OCI-M2 (cell line): Measurements from ENCODE around the gene DNLZ.
"Not testable (repeated sequence)": the region's sequence is repeated elsewhere in the genome, so short reads cannot be mapped to it uniquely, and the experiment has no call there.

Experiments used
- DNase-seq: peaks from one replicate; lab custom pipeline; 2025; ENCODE audit not compliant: unreplicated experiment; lab: John Stamatoyannopoulos, UW

Gene DNLZ

DNA sequence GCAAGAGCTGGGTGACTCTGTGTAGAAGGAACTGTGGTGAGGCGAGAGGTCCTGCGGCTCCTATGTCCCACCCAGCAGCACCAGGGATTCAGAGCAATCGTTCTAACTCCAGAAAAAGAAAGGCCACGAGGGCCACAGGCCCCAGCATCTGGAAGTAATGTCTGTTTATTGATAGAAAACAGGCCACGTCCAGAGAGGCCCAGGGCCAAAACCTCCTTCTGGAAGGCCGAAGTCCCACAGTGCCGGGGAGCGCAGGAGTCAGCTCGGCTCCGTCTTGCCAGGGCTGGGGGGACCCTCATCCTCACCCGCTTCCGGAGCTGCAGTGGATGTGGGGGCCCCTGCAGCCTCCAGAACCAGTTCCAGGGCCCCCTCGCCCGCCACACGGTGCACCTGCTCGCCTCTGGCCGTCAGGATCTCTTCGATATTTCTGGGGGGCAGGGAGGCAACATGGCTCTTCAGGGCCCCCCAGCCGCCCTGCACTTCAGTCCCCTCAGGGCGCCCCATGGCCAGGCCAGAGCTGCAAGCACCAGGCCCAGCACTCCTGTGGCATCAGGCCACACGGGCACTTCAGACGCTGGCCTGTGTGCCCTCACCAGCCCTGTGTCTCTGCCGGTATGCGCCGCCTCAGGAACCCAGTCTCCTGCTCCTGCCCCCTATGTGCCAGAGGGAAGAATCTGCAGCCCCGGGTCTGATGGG, 1.6 kb downstream of the DNLZ start:
- DNase-seq = no peak

DNA sequence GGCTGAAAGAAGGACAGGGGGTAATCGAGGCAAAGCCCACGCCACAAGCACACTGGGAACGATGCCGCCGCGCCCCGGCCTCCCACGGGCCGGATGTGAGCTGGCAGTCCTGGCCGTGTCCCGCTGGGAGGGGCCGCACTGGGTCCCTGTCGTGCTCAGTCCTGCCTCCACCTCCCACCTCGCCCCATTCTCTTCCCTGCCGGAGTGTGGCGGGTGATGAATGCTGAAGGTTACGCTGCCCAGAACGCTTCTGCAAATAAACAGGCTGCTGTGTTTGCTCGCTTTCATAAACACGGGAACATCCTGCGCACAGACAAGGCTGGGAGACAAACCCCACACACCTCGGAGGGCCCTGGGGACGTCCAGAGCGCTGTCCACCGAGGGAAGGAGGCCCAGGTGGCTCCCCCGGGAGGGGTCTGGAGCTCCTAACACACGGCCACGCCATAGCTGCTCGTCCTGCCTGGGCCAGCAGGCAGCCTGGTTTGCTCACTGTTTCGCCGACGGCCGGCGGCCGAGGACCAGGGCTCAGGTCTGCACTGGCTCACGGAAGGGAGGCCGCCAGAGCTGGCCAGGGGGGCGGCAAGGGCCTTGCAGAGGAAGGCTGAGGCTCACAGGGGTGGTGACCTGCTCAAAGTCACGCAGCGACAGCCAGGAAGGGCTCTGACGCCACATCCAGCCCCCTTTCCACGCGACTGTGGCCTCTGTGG, 2.3 kb downstream of the DNLZ start:
- no peak for DNase-seq

DNA sequence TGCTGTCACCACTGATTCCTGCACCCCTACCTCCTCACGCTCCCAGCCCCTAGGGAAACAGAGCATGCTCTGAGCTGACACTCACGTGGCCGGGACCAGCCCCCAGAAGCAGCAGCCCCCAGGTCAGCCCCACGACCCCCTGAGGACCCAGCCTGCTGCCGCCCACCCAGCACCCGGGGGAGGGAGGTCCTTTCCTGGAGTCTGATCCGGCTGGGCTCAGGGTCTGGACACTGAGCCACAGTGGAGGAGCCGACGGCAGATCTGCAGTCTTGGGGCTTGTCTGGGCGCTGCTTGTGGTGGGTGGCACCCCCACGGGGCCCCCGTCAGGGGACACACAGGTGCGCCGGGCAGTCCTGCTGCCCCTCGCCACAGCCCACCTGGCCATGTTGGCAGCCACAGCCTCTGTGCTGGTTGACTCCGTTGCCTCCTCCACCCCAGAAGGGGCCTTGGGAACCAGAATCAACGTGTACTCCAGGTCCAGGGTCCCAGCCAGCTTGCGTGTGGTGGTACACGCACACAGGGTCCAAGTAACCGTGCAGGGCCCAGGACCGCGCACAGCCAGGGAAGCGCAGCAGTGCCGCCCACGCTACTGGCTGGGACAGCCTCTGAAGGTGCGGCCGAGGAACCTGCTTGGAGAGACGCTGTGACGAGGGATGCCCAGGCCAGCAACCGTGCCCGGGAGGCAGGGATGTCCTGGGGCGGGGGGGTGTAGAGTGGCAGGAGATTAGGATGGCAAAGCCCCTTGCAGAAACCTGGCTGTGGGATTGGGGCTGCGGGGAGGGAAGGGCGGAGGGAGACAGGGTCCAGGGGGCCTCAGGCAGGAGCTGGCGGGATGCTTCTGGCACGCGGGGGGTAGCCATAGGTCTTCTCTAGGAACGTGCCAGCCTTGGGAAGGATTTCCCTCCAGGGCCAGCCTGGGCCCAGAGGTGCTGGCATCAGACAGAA, 3.5 kb downstream of the DNLZ start:
- no peak for DNase-seq

DNA sequence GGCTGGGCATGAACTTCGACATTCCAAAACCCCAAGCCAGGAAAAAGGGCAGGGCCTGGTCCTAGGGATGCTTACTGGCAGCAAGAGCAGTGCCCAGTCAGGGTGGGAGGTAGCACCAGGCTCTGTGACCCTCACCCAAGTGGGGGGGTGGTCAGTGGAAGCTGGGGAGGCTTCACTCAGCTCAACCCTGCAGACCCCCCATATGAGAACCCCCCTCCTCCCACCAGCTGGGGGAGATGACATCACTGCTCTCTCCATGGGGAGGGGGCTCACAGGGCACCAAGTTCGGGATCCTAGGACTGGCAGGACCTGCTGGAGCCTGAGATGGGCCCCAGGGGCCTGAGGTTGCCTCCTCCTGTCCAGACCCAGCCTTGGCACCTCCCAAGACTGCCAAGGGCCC, 4.7 kb downstream of the DNLZ start:
- DNase-seq = no peak

DNA sequence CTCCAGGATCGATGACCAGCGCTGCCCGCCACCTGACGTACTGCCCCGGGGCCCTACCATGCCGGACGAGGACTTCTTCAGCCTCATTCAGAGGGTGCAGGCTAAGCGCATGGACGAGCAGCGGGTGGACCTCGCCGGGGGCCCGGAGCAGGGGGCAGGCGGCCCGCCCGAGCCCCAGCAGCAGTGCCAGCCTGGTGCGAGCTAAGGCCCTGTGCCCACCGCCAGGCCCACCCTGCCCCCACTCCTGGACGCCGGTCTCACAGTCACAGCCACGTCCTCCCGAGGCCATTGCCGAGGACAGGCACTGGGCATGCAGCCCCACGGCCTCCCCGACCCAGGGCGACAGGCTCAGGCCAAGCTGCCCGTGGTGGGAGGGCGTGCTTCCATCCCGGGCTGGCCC, 5.5 kb downstream of the DNLZ start:
- no peak for DNase-seq

DNA sequence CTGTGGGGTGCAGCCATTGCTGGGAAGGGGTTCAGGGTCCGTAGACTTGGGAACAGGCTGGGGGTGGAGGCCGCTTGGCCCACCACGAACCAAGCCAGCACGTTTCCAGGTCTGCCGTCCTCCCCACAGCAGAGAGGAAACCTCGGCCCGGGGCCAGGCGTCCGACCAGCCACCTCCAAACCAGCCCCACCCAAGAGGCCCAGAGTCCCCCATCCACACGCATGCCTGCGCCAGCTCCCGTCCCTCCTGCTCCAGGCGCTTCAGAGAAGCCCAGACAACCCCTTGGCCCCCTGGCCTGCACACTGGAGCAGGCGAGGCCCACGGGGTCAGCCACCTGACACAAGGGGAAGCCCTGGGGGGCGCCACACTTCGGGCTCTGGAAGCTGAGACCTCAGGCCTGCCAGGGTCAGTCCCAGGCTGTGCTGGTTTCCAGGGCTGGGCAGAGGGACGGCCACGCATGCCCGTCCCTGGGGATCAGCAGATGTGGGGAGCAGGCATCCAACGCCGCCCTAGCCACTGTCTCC, 6.3 kb downstream of the DNLZ start:
- DNase-seq = no peak

DNA sequence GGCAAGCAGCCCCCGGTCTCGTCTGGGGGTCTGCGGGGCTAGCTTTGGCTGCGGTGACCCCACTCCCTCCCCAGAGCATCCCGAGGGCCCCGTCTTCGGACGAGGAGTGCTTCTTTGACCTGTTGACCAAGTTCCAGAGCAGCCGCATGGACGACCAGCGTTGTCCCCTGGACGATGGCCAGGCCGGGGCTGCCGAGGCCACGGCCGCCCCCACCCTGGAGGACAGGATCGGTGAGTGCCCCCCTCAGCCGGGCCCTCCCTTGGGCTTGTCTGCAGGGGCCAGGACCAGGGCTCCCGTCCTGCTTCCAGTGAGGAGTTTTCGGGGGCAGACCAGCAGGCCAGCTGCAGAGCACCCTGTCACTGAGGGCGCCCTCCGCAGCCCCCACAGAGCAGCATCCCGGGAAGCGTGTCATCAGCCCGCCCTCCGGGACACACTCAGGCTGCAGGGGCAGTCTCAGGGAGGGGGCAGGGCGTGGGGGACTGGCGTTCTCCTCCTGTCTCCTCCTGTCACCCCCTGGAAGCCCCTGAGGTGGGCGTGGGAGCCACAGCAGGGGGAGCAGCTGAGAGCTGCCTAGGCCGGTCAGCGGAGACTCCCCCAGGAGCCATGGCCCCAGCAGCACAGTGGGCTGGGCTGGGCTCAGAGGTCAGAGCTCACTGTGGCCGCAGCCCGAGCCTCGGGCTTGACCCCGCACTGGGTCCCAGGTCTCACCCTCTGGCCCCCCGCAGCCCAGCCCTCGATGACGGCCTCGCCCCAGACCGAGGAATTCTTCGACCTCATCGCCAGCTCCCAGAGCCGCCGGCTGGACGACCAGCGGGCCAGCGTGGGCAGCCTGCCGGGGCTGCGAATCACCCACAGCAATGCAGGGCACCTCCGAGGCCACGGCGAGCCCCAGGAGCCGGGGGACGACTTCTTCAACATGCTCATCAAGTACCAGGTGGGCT, 7.7 kb downstream of the DNLZ start:
- no peak for DNase-seq

DNA sequence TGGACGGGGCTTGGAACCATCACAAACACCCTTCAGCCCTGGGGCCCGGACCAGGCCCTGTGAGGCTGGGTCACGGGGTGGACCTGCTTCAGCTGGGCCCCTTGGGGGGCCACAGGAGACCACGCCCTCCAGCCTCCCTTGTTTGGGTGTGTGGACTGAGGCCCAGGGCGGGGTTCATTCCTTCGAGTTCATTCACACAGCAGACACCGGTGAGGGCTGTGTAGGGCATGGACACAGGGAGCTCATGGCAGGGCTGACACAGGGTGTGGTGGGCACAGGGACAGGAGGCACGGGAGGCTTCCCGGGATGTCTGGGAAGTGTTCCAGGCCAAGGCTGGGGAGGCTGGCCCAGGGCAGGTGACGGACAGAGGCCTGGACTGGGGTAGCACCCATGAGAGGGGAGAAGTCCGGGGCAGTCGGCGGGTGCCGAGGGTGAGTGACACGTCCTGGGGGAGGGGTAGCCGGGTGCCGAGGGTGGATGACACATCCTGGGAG, 8.9 kb downstream of the DNLZ start:
- no peak for DNase-seq

DNA sequence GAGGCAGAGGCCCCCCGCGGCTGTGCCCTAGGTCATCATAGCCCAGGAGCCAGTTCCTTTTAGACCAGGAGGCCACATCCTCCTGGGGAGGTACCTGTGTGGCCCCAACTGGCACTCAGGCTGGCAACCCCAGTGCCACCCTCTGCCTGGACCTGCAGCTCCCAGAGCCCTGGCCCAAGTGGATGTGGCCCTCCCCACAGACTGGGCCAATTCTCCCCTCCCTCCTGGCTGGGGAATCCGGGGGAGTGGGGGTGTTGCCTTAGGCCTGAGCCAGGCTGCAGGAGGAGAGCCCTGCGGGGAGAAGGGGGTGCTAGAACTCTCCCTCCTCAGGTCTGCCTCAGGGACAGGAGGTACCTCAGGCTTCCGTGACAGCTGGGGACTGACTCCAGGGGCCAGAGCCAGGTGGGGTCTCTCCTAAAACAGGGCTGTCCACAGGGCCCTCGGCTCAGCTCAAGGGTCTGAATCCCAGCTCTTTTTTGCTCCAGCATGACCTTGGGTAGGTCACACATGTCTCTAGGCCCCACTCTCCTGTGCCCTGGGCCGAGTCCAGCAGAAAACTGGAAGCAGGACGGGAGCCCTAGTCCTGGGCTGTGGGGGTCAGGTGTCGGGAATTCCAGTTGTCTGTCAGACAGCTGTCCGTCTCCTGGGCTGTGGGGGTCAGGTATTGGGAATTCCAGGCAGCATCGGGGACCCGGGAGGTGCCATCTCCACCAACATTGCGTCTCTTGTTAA, 9.6 kb downstream of the DNLZ start:
- DNase-seq = no peak

DNA sequence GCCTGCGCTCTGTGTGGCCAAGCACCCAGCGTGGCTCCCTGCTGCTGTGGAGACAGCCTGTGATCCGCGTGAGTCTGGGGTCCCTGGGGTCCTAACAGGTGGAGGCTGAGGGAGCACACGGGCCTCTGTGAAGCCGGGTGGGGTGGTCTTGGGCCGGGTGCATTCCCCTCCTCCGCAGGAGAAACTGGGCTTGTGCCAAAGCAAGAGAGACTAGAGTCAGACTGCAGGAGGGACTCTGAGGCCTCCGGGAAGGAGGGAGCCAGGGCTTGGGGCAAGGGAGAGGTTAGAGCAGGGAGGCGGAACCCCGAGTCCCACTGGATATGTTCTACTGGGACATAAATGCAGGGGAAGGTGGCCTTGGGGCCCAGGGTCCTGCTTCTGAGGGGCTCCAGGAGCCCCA, 10.5 kb downstream of the DNLZ start:
- DNase-seq = no peak

DNA sequence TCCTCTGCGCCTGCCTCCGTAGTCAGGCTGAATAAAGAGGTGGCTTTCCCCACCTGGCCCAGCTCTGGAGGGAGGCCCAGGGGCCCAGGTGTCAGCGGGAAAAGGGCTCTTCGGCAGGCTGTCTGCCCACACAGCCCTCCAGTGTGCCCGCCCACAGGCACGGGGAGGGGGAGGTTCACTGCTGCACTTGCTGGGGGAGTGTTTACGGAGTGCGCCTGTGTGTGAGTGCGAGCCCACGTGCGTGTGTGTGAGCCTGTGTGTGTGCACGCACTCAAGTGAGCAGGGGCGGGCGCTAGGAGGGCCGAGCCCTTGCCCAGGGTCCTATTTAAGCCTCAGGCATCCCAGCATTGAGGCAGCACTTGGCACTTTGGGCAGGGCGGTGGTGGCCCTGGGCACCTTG, 10.9 kb downstream of the DNLZ start:
- no peak for DNase-seq

DNA sequence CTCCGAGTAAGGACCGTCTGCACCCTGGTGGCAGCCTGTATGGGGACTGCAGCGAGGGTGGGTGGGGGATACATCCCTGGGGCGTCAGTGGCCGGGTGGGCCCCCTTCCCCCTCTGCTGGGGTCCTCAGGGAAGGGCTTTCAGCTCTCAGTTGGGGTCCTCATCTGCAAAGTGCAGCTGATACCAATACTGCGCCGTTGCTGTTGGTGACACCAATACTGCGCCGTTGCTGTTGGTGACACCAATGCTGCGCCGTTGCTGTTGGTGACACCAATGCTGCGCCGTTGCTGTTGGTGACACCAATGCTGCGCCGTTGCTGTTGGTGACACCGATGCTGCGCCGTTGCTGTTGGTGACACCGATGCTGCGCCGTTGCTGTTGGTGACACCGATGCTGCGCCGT, 11.7 kb downstream of the DNLZ start:
- DNase-seq = not testable (repeated sequence)

DNA sequence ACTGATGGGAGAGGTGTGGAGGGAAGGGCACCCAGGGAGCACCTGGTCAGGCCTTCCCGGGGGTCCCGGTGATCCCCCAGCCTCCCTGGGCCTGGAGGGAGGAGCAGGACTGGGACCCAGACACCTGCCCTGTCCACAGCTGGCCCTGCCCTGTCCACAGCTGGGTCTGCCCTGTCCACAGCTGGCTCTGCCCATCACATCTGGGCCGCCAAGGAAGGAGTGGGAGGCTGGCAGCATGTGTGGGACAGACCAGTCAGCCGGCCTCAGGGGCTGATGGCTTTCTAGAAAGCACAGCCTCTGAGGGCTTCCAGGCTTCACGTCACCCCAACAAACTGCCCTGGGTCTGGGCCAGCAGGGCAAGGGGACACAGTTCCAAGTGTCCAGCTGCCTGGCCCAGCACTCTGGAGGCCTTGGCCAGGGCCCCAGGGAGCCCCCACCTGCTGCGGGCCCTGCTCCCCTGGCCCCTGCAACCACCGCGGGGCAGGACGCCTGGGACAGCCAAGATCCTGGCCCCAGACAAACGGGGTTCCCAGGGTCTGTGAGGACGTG, 12.2 kb downstream of the DNLZ start:
- no peak for DNase-seq

DNA sequence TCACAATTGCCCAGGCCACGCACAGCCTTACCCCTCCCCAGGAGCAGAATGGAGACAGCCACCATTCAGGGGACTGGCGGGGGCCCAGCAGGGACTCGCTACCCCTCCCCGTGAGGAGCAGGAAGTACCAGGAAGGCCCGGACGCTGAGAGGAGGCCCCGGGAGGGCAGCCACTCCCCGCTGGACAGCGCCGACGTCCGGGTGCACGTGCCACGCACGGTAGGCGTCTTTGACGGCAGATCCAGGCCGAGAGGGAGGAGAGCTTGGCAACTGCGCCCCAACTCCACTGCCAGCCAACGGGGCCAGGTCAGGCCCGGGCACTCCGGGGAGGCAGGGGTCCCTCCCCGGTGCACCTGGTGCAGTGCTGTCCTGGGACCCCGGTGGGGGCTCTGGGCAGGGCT, 14.0 kb downstream of the DNLZ start:
- DNase-seq = no peak

DNA sequence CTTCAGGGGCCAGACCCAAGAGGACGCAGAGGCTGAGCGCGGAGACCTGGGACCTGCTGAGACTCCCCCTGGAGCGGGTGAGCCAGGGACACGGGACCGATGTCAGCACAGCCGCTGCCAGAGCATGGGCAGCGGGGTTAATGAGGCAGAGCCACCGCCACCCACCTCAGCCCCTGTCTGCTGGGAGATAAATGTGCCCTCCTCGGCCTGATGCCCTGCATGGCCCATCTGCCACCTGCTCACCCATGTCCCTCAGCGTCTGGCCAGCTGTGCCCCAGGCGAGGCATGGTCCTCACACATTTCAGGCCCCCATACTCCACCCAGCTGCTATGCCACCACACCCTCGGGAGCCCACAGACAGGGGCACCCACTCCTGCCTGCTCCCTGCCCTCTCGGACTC, 14.9 kb downstream of the DNLZ start:
- no peak for DNase-seq

DNA sequence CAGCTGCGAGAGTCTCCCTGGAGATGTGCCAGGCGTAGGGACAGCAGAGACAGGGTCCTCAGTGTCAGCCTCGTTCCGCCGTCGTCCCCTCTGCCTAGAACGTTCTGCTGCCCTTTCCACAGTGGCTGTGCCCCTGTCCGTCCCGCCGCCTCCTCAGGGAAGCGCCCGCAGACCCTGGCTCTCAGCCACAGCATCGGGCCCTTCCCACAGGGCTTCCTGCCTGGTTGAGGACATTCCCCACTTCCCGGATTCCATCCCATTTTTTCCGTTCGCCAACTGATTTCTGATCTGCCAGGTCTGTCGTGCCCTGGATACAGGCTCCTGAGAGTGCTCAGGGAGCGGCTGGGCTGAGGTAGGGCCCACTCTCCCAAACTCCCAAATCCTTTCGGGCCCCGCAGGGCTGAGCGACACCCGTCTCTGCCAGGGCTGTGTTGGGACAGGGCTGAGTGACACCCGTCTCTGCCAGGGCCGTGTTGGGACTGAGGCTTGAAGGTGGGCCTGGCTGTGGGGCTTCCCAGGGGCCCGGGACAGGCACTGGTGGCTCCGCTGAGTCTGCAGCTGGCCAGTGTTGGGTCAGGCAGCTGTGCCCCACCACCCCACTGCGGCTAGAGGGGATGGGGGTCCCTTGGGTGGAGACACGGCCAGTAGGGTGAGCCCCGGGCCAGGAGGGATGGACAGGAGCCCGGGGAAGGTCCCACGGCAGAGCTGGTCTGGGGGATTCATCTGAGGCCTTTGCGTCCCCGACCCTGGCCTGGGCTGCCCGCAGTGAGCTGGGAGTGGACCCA, 15.9 kb downstream of the DNLZ start:
- DNase-seq = no peak

DNA sequence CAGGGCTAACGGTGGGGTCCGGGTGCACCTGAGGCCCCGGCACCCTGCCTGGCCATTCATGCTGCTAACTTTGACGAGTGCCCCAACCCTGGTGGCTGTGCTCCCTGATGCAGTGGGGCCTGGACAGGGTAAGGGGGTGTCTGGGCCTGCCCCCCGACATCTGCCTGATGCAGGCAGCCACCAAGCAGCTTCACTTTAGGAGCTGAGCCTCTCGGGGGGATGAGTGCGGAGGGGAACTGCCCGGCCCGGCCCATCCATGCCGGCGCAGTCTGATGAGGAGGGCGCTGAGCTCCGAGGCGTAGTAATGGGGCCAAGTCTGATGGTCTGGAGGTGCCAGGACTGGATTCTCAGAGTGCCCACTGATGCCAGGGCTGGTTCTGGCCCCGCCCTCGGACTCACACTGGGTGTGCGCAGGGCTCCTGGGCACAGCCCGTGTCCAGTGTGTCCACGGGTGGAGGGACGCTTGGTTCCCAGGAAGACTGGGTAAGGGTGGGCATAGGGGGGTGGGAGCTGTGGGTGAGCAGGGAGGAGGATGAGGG, 16.5 kb downstream of the DNLZ start:
- DNase-seq = no peak

DNA sequence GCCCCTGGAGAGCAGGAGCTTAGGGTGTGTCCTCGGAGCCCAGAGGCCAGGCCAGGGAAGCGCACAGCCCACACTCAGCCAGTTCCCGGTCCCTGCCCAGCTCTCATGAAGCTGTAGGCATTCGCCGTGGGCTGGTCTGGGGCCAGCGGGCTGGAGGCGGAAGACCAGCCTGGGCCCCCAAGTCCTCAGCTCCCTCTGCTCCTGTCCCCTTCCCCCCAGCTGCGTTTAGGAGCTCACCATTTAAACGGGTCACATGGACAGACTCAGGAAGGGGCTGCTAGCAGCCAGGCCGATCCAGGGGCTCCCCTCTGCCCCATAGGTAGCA, 17.4 kb downstream of the DNLZ start:
- no peak for DNase-seq
